Measurements from ENCODE around the gene SLC43A1. TPM values are rescaled to one million over a fixed set of nuclear protein-coding genes. Genes with fewer than 3 reads are reported as not detected.

SLC43A1 gene
- total RNA-seq, 1 donor from 2014 or later: 1.3 TPM

- no peaks in the 10 kb centered on the region for H3K36me3 ChIP-seq (ENCODE audit: control insufficient read depth, insufficient read depth, low read length)
- FAIRE-seq (no peak), DNase-seq (ENCODE audit: low read depth) (no peak)
- H3K4me3 ChIP-seq (ENCODE audit: low read depth, low read length): no peak overlapping the region
- TF ChIP-seq CTCF (IDR thresholded peaks at IDR 0.05; ENCODE audit: insufficient read depth, low read length, severe bottlenecking): no peak
- H3K27me3 ChIP-seq (ENCODE audit: control insufficient read depth, insufficient read depth, low read length): peaks cover 10% of the 10 kb centered on the region
Observed at GRCh38 chr11:57474803-57475115, 40.7 kb downstream of the SLC43A1 start.

GRCh38 chr11:57474017-57474802 lies 41.3 kb downstream of the SLC43A1 start:
- DNase-seq (ENCODE audit: low read depth) (no peak), FAIRE-seq (no peak)
- Histone ChIP-seq H3K36me3 (ENCODE audit: control insufficient read depth, insufficient read depth, low read length) (no peaks in the 10 kb centered on the region), H3K4me3 (ENCODE audit: low read depth, low read length) (no peak overlapping the region), H3K27me3 (ENCODE audit: control insufficient read depth, insufficient read depth, low read length) (peaks cover 8% of the 10 kb centered on the region)
- TF ChIP-seq CTCF (IDR thresholded peaks at IDR 0.05; ENCODE audit: insufficient read depth, low read length, severe bottlenecking): no peak

- FAIRE-seq (no peak), DNase-seq (ENCODE audit: low read depth) (no peak)
- no peaks in the 10 kb centered on the region for H3K36me3 ChIP-seq (ENCODE audit: control insufficient read depth, insufficient read depth, low read length)
- peaks cover 8% of the 10 kb centered on the region for H3K27me3 ChIP-seq (ENCODE audit: control insufficient read depth, insufficient read depth, low read length)
- H3K4me3 ChIP-seq (ENCODE audit: low read depth, low read length): no peak overlapping the region
- TF ChIP-seq CTCF (IDR thresholded peaks at IDR 0.05; ENCODE audit: insufficient read depth, low read length, severe bottlenecking): no peak
Observed at GRCh38 chr11:57473285-57473841, 42.1 kb downstream of the SLC43A1 start.

- no peak for FAIRE-seq
- no peak for DNase-seq (ENCODE audit: low read depth)
- Histone ChIP-seq H3K36me3 (ENCODE audit: control insufficient read depth, insufficient read depth, low read length) (no peaks in the 10 kb centered on the region), H3K4me3 (ENCODE audit: low read depth, low read length) (no peak overlapping the region), H3K27me3 (ENCODE audit: control insufficient read depth, insufficient read depth, low read length) (peaks cover 8% of the 10 kb centered on the region)
- no peak for TF ChIP-seq CTCF (IDR thresholded peaks at IDR 0.05; ENCODE audit: insufficient read depth, low read length, severe bottlenecking)
Observed at GRCh38 chr11:57471496-57471895, 44.0 kb downstream of the SLC43A1 start.

- DNase-seq (ENCODE audit: low read depth): no peak
Observed at GRCh38 chr11:57469268-57469667, 46.2 kb downstream of the SLC43A1 start.

More at GRCh38 chr11:57469268-57469667, 46.2 kb downstream of the SLC43A1 start:
- Histone ChIP-seq H3K36me3 (ENCODE audit: control insufficient read depth, insufficient read depth, low read length) (no peaks in the 10 kb centered on the region), H3K4me3 (ENCODE audit: low read depth, low read length) (no peak overlapping the region), H3K27me3 (ENCODE audit: control insufficient read depth, insufficient read depth, low read length) (peaks cover 1% of the 10 kb centered on the region)
- no peak for TF ChIP-seq CTCF (IDR thresholded peaks at IDR 0.05; ENCODE audit: insufficient read depth, low read length, severe bottlenecking)
- FAIRE-seq: no peak
